Suprapubic skin (tissue), 4 donors: ENCODE measurements around the gene IMMT.

Experiments used
- EP300 ChIP-seq: sonication (generic); formaldehyde crosslinking; IDR thresholded peaks from one replicate; pipeline ENCODE4 v1.6.1; 2017; ENCODE audit warnings: antibody characterized with exemption
- POLR2A ChIP-seq, 2 donors: fragments of 450-650 bp; IDR thresholded peaks; one replicate each; pipeline ENCODE4 v1.6.1; 2017; ENCODE audit warnings: antibody characterized with exemption in 2 of 2, mild to moderate bottlenecking in 2 of 2, moderate library complexity in 2 of 2
- POLR2AphosphoS5 ChIP-seq, 3 donors: sonication (generic); formaldehyde crosslinking; IDR thresholded peaks; one replicate each; pipeline ENCODE4 v1.6.1; 2017; ENCODE audit warnings: antibody characterized with exemption in 3 of 3
- TF ChIP-seq, protein P1 (sequence below), 2 donors: fragments of 200-600 bp in 1 of 2; fragments of 450-650 bp in 1 of 2; sonication (generic) in 1 of 2; IDR thresholded peaks; one replicate each; pipeline ENCODE4 v1.5.1; 2016 to 2019; ENCODE audit warnings: antibody characterized with exemption in 2 of 2, mild to moderate bottlenecking in 1 of 2, moderate library complexity in 1 of 2

DNA sequence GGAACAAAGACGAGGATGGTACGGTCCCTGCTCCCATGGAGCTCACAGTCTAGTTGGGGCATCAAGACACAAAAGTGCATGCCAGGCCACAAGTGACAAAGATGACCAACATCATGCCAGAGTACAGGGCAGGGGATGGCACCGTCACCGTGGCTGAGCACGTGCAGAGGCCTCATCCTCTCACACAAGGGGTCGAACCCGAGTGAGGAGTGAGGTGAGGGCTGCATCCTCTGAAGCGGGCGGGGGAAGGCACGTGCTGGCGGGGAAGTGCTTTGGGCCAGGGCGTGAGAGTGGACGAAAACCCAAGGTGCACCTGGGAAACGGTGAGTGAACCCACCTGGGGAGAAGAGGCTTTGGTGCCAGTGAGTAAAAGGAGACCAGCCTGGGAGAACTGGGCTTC lies 45.0 kb upstream of the IMMT start:
- no peak for TF ChIP-seq EP300
- TF ChIP-seq, protein P1, sequence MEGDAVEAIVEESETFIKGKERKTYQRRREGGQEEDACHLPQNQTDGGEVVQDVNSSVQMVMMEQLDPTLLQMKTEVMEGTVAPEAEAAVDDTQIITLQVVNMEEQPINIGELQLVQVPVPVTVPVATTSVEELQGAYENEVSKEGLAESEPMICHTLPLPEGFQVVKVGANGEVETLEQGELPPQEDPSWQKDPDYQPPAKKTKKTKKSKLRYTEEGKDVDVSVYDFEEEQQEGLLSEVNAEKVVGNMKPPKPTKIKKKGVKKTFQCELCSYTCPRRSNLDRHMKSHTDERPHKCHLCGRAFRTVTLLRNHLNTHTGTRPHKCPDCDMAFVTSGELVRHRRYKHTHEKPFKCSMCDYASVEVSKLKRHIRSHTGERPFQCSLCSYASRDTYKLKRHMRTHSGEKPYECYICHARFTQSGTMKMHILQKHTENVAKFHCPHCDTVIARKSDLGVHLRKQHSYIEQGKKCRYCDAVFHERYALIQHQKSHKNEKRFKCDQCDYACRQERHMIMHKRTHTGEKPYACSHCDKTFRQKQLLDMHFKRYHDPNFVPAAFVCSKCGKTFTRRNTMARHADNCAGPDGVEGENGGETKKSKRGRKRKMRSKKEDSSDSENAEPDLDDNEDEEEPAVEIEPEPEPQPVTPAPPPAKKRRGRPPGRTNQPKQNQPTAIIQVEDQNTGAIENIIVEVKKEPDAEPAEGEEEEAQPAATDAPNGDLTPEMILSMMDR (IDR thresholded peaks at IDR 0.05): no peak
- no peak for TF ChIP-seq POLR2AphosphoS5 (IDR thresholded peaks at IDR 0.05)
- TF ChIP-seq POLR2A (IDR thresholded peaks at IDR 0.05): no peak
